Calu3 (cell line): ENCODE data around the gene RNF39. TPM values are rescaled to one million over a fixed set of nuclear protein-coding genes. Genes with fewer than 3 reads are reported as not detected.
"Not testable (repeated sequence)": the region's sequence is repeated elsewhere in the genome, so short reads cannot be mapped to it uniquely, and the experiment has no call there.

Experiments used
- BruUV-seq: library from RNA; stranded (reverse); fragments of 400-500 nt; replicated peaks from 2 replicates; lab custom pipeline; 2021; lab: Mats Ljungman, UMichigan
- CTCF ChIA-PET: fragments of 300-600 bp; sonication (Branson Sonifier 250); formaldehyde crosslinking; loops from one replicate; lab custom pipeline; 2022; ENCODE audit warnings: antibody characterized with exemption; lab: Charles Lee
- DNase-seq: peaks from one replicate; pipeline ENCODE4 v3.0.0; 2022
- H3K27ac Mint-ChIP-seq: one replicate; pipeline ENCODE4 v1.8.0; 2022; ENCODE audit warnings: mixed read lengths; ENCODE audit not compliant: unreplicated experiment
- H3K27me3 Mint-ChIP-seq: one replicate; pipeline ENCODE4 v1.8.0; 2022; ENCODE audit warnings: mixed read lengths; ENCODE audit not compliant: unreplicated experiment
- H3K36me3 Mint-ChIP-seq: one replicate; pipeline ENCODE4 v1.8.0; 2022; ENCODE audit warnings: mild to moderate bottlenecking, moderate library complexity, mixed read lengths; ENCODE audit not compliant: insufficient read depth, unreplicated experiment
- H3K4me1 Mint-ChIP-seq: one replicate; pipeline ENCODE4 v1.8.0; 2022; ENCODE audit warnings: mild to moderate bottlenecking, low read depth, mixed read lengths; ENCODE audit not compliant: unreplicated experiment
- H3K4me3 Mint-ChIP-seq: one replicate; pipeline ENCODE4 v1.8.0; 2022; ENCODE audit warnings: mild to moderate bottlenecking, low read depth, moderate library complexity, mixed read lengths; ENCODE audit not compliant: unreplicated experiment
- H3K9me3 Mint-ChIP-seq: one replicate; pipeline ENCODE4 v1.8.0; 2022; ENCODE audit warnings: low read depth, mixed read lengths; ENCODE audit not compliant: unreplicated experiment
- CTCF ChIP-seq: fragments of 200-600 bp; IDR thresholded peaks from one replicate; pipeline ENCODE4 v1.8.0; 2022; ENCODE audit warnings: antibody characterized with exemption; ENCODE audit not compliant: unreplicated experiment
- intact Hi-C: fragments of 100-400 bp; cut with micrococcal nuclease; formaldehyde crosslinking; loops from one replicate; pipeline ENCODE4 v1.10.0; 2022; ENCODE audit not compliant: unreplicated experiment
- total RNA-seq: library from RNA; stranded (reverse); gene quantifications from 2 replicates; pipeline ENCODE4 v1.2.3, GENCODE V29; 2022

RNF39 gene
- total RNA-seq, 1 experiment from 2014 or later = 1.3 TPM

- CTCF ChIA-PET = no interaction called here
- BruUV-seq = no TSS peak
- intact Hi-C loops = no loop called here
Observed at GRCh38 chr6:30041221-30041620, 34.3 kb downstream of the RNF39 start.

GRCh38 chr6:30037182-30037788, 38.3 kb downstream of the RNF39 start:
- no peaks in the 10 kb centered on the region for H3K4me1 Mint-ChIP-seq
- no peak overlapping the region for H3K27ac Mint-ChIP-seq
- no peak for DNase-seq
- peak; percentile 81 for TF ChIP-seq CTCF
- no peaks in the 10 kb centered on the region for H3K36me3 Mint-ChIP-seq
- H3K9me3 Mint-ChIP-seq = no peaks in the 10 kb centered on the region
- intact Hi-C loops = loop anchor here (5.0 kb wide), 1 partner anchor 135 kb away; no protein-coding TSS in a partner anchor
- no TSS peak for BruUV-seq
- CTCF ChIA-PET = interaction anchor here (1.0 kb wide), 1 partner anchor 189 kb away, joined by 3 read pairs; no protein-coding TSS in a partner anchor
- no peak overlapping the region for H3K4me3 Mint-ChIP-seq
- H3K27me3 Mint-ChIP-seq = no peaks in the 10 kb centered on the region

More at GRCh38 chr6:30041221-30041620, 34.3 kb downstream of the RNF39 start:
- no peaks in the 10 kb centered on the region for H3K36me3 Mint-ChIP-seq
- no peak for TF ChIP-seq CTCF
- H3K27ac Mint-ChIP-seq = no peak overlapping the region
- H3K4me3 Mint-ChIP-seq = no peak overlapping the region
- no peak for DNase-seq
- peaks cover 30% of the 10 kb centered on the region for H3K4me1 Mint-ChIP-seq
- no peaks in the 10 kb centered on the region for H3K9me3 Mint-ChIP-seq
- no peaks in the 10 kb centered on the region for H3K27me3 Mint-ChIP-seq

- no peak overlapping the region for H3K27ac Mint-ChIP-seq
- no peak overlapping the region for H3K4me3 Mint-ChIP-seq
- no peaks in the 10 kb centered on the region for H3K36me3 Mint-ChIP-seq
- no peak for DNase-seq
- H3K27me3 Mint-ChIP-seq = no peaks in the 10 kb centered on the region
- BruUV-seq = no TSS peak
- H3K4me1 Mint-ChIP-seq = no peaks in the 10 kb centered on the region
- no peak for TF ChIP-seq CTCF
- H3K9me3 Mint-ChIP-seq = no peaks in the 10 kb centered on the region
- CTCF ChIA-PET = no interaction called here
- intact Hi-C loops = loop anchor here (5.0 kb wide), 1 partner anchor 137 kb away; no protein-coding TSS in a partner anchor
Observed at GRCh38 chr6:30035784-30036183, 39.8 kb downstream of the RNF39 start.

GRCh38 chr6:30033440-30033839, 42.1 kb downstream of the RNF39 start:
- H3K4me3 Mint-ChIP-seq, H3K9me3 Mint-ChIP-seq, H3K4me1 Mint-ChIP-seq, DNase-seq, CTCF ChIA-PET, H3K27ac Mint-ChIP-seq, H3K36me3 Mint-ChIP-seq, intact Hi-C loops, H3K27me3 Mint-ChIP-seq, BruUV-seq: not testable (repeated sequence)

GRCh38 chr6:30031381-30031780, 44.2 kb downstream of the RNF39 start:
- CTCF ChIA-PET = no interaction called here
- no peak for DNase-seq
- Mint-ChIP-seq H3K36me3 (no peaks in the 10 kb centered on the region), H3K4me1 (no peaks in the 10 kb centered on the region), H3K27me3 (no peaks in the 10 kb centered on the region), H3K9me3 (no peaks in the 10 kb centered on the region), H3K27ac (no peak overlapping the region), H3K4me3 (no peak overlapping the region)
- intact Hi-C loops = no loop called here
- TF ChIP-seq CTCF = no peak
- BruUV-seq = no TSS peak
